Esophagus muscularis mucosa (tissue), 4 donors: Measurements from ENCODE around the gene HAS3.

Experiments
- CTCF ChIP-seq, 3 experiments: fragments of 200-600 bp in 2 of 3; fragments of 450-650 bp in 1 of 3; sonication (generic) in 2 of 3; IDR thresholded peaks; one replicate each; pipeline ENCODE4 v1.5.1; 2017 to 2019; ENCODE audit warnings: antibody characterized with exemption in 3 of 3, mild to moderate bottlenecking in 2 of 3, moderate library complexity in 1 of 3
- EP300 ChIP-seq: sonication (generic); formaldehyde crosslinking; IDR thresholded peaks from one replicate; pipeline ENCODE4 v1.6.1; 2017; ENCODE audit warnings: antibody characterized with exemption
- POLR2A ChIP-seq: fragments of 450-650 bp; IDR thresholded peaks from one replicate; pipeline ENCODE4 v1.6.1; 2017; ENCODE audit warnings: antibody characterized with exemption, moderate library complexity, mild to moderate bottlenecking, low read depth
- POLR2AphosphoS5 ChIP-seq, 2 donors: sonication (generic); formaldehyde crosslinking; IDR thresholded peaks; one replicate each; pipeline ENCODE4 v1.6.1; 2017; ENCODE audit warnings: antibody characterized with exemption in 2 of 2

GRCh38 chr16:69083306-69083941, 22.0 kb upstream of the HAS3 start:
- TF ChIP-seq CTCF (IDR thresholded peaks at IDR 0.05): no peak
- TF ChIP-seq POLR2A: no peak
- no peak for TF ChIP-seq POLR2AphosphoS5 (IDR thresholded peaks at IDR 0.05)
- no peak for TF ChIP-seq EP300
